SK-N-SH (cell line): Measurements from ENCODE around the gene NPAT. TPM values are rescaled to one million over a fixed set of nuclear protein-coding genes. Genes with fewer than 3 reads are reported as not detected.

Experiments used
- CTCF ChIA-PET: fragments of 300-600, 350-600 bp; formaldehyde crosslinking; extraction: SDS; loops from one replicate; lab custom pipeline; 2021; lab: Yijun Ruan, JAX
- POLR2A ChIA-PET: fragments of 350-600 bp; sonication (Branson Sonifier 250); formaldehyde crosslinking; extraction: SDS; loops from one replicate; lab custom pipeline; 2020; ENCODE audit warnings: antibody characterized with exemption, inconsistent platforms; lab: Yijun Ruan, JAX
- DNase-seq: peaks from one replicate; pipeline ENCODE4 v3.0.0; 2012
- H2AFZ ChIP-seq: fragments of 200-600 bp; sonication (generic); 2 replicates; pipeline ENCODE4 v1.8.1; 2016; ENCODE audit warnings: antibody characterized with exemption, mild to moderate bottlenecking, low read depth
- H3F3A ChIP-seq: fragments of 200-600 bp; sonication (generic); replicated peaks from 2 replicates; pipeline ENCODE3; 2016; ENCODE audit warnings: antibody characterized with exemption, mild to moderate bottlenecking; ENCODE audit not compliant: insufficient read depth
- H3K27ac ChIP-seq, 2 experiments: fragments of 200-500 bp in 1 of 2; fragments of 200-600 bp in 1 of 2; sonication (Bioruptor generic) in 1 of 2; sonication (generic), shearing (Covaris generic) in 1 of 2; 2 replicates each; pipeline versions ENCODE4 v1.5.1 to v1.6.1; 2014 to 2016; ENCODE audit warnings: low read depth in 2 of 2, inconsistent platforms in 1 of 2, low read length in 1 of 2, mild to moderate bottlenecking in 1 of 2, mixed read lengths in 1 of 2
- H3K27me3 ChIP-seq: fragments of 200-600 bp; sonication (generic), shearing (Covaris generic); 2 replicates; pipeline ENCODE4 v1.6.1; 2016; ENCODE audit warnings: mixed run types; ENCODE audit not compliant: insufficient read depth
- H3K36me3 ChIP-seq, 2 experiments: fragments of 200-500 bp in 1 of 2; fragments of 200-600 bp in 1 of 2; sonication (Bioruptor generic) in 1 of 2; sonication (generic) in 1 of 2; replicated peaks in 1 of 2; 2 replicates each; pipeline versions ENCODE3 to v1.5.1; 2014 to 2016; ENCODE audit warnings: low read length in 1 of 2, mild to moderate bottlenecking in 1 of 2; ENCODE audit not compliant: insufficient read depth in 2 of 2, control insufficient read depth in 1 of 2
- H3K4me1 ChIP-seq, 2 experiments: fragments of 200-500 bp in 1 of 2; fragments of 200-600 bp in 1 of 2; sonication (Bioruptor generic) in 1 of 2; sonication (generic), shearing (Covaris generic) in 1 of 2; 2 replicates each; pipeline versions ENCODE4 v1.5.1 to v1.6.1; 2014 to 2016; ENCODE audit warnings: low read depth in 1 of 2, low read length in 1 of 2, mixed run types in 1 of 2; ENCODE audit not compliant: insufficient read depth in 2 of 2, control insufficient read depth in 1 of 2
- H3K4me2 ChIP-seq: fragments of 200-600 bp; sonication (generic), shearing (Covaris generic); 2 replicates; pipeline ENCODE4 v1.6.1; 2017; ENCODE audit warnings: mixed run types
- H3K4me3 ChIP-seq, 2 experiments: fragments of 200-500 bp in 1 of 2; fragments of 200-600 bp in 1 of 2; sonication (Bioruptor generic) in 1 of 2; sonication (generic), shearing (Covaris generic) in 1 of 2; 2 replicates each; pipeline versions ENCODE4 v1.5.1 to v1.8.1; 2014 to 2016; ENCODE audit warnings: low read depth in 2 of 2, inconsistent platforms in 1 of 2, low read length in 1 of 2, mild to moderate bottlenecking in 1 of 2, mixed read lengths in 1 of 2, moderate library complexity in 1 of 2
- H3K79me2 ChIP-seq: fragments of 200-600 bp; sonication (generic); 2 replicates; pipeline ENCODE4 v1.8.1; 2017; ENCODE audit warnings: mild to moderate bottlenecking; ENCODE audit not compliant: insufficient read depth
- H3K9ac ChIP-seq: fragments of 200-600 bp; sonication (generic); 2 replicates; pipeline ENCODE4 v1.6.1; 2017; ENCODE audit warnings: mixed run types
- H3K9me2 ChIP-seq: fragments of 200-600 bp; sonication (generic); 2 replicates; pipeline ENCODE4 v1.6.1; 2017; ENCODE audit warnings: mixed run types
- H3K9me3 ChIP-seq: fragments of 200-600 bp; sonication (generic); 2 replicates; pipeline ENCODE4 v1.6.1; 2017; ENCODE audit warnings: mixed run types, mild to moderate bottlenecking, moderate library complexity
- H4K20me1 ChIP-seq: fragments of 200-600 bp; sonication (generic); 2 replicates; pipeline ENCODE4 v1.6.1; 2017; ENCODE audit warnings: mild to moderate bottlenecking, mixed run types; ENCODE audit not compliant: insufficient read depth
- CHD2 ChIP-seq: fragments of 150-350 bp; IDR thresholded peaks from 2 replicates; pipeline ENCODE4 v1.6.1; 2018; ENCODE audit warnings: low read length; ENCODE audit not compliant: partially characterized antibody
- ELF1 ChIP-seq: IDR thresholded peaks from 2 replicates; pipeline ENCODE4 v1.4.0; 2012
- EP300 ChIP-seq, 2 experiments: IDR thresholded peaks; 2 replicates each; pipeline versions ENCODE4 v1.4.0 to v1.6.1; 2012; ENCODE audit warnings: borderline replicate concordance in 1 of 2, low read depth in 1 of 2, low read length in 1 of 2
- FOXJ3 ChIP-seq: sonication (generic); formaldehyde crosslinking; IDR thresholded peaks from 2 replicates; pipeline ENCODE4 v1.5.1; 2020; ENCODE audit warnings: mild to moderate bottlenecking, missing genetic modification reagents
- JUND ChIP-seq: IDR thresholded peaks from 2 replicates; pipeline ENCODE4 v1.4.0; 2012
- MXI1 ChIP-seq: IDR thresholded peaks from 2 replicates; pipeline ENCODE4 v1.6.1; 2012; ENCODE audit warnings: mild to moderate bottlenecking, low read depth, low read length, improper control_type of control experiment
- RFX5 ChIP-seq: IDR thresholded peaks from 2 replicates; pipeline ENCODE4 v1.6.1; 2012; ENCODE audit warnings: mild to moderate bottlenecking, improper control_type of control experiment, low read length
- RXRA ChIP-seq: IDR thresholded peaks from 2 replicates; pipeline ENCODE4 v1.4.0; 2012; ENCODE audit warnings: low read depth, mild to moderate bottlenecking, borderline replicate concordance
- TAF1 ChIP-seq: IDR thresholded peaks from 2 replicates; pipeline ENCODE4 v1.6.1; 2012; ENCODE audit warnings: low read depth, mild to moderate bottlenecking, low read length, moderate library complexity, borderline replicate concordance
- YY1 ChIP-seq: IDR thresholded peaks from 2 replicates; pipeline ENCODE4 v1.4.0; 2012; ENCODE audit warnings: low read depth, mild to moderate bottlenecking
- WGBS: methylation state at CpG from one replicate; pipeline ENCODE4 v1.1.6; 2017; ENCODE audit warnings: low lambda C conversion rate; 5-methylcytosine and 5-hydroxymethylcytosine counted together
- polyA plus RNA-seq, 3 experiments: library from polyadenylated mRNA; depleted of rRNA; stranded (reverse); fragments of >200 nt; gene quantifications; 2 replicates each; pipeline ENCODE4 v1.2.3, GENCODE V29; 2012
- TF ChIP-seq, protein P1 (sequence below): IDR thresholded peaks from 2 replicates; pipeline ENCODE4; 2012
- TF ChIP-seq, protein P2 (sequence below): fragments of 150-350 bp; IDR thresholded peaks from 2 replicates; pipeline ENCODE4 v1.6.1; 2017; ENCODE audit warnings: antibody characterized with exemption, low read length, low read depth, borderline replicate concordance
- TF ChIP-seq, protein P3 (sequence below): fragments of 200-600 bp; sonication (generic); IDR thresholded peaks from 2 replicates; pipeline ENCODE4 v1.6.1; 2017; ENCODE audit warnings: antibody characterized with exemption, mild to moderate bottlenecking, moderate library complexity
- TF ChIP-seq, protein P4 (sequence below): IDR thresholded peaks from 2 replicates; pipeline ENCODE4 v1.6.1; 2012; ENCODE audit warnings: mild to moderate bottlenecking, low read depth, low read length, moderate library complexity
- TF ChIP-seq, protein P5 (sequence below): IDR thresholded peaks from 2 replicates; pipeline ENCODE4 v1.4.0; 2012; ENCODE audit warnings: low read depth

The NPAT gene
- polyA plus RNA-seq, 1 of the 3 experiments (the other 2 are of a cell fraction) = 2.1 TPM

DNA sequence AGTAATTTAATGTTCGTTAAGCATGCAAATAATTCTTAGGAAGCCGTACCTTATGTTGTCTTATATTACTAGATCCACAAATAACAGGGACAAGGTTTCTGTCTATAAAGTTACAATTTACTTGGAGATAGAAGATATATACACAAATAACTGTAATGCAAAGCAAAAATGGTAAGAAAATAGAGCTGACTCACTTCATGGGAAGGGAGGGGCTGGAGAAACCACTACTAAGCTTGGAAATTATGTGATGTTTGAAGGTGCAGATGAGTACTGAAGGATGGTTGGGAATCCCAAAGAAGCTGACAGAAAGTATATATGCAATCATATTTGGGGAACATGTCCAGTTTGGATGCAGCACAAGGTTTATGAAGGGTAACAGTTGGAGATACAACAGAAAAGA is 4.0 kb downstream of the NPAT start:
- Histone ChIP-seq H4K20me1 (no peaks in the 10 kb centered on the region), H3K36me3 (peaks cover 4 to 14% of the 10 kb centered on the region in 2 experiments), H3K9ac (no peak overlapping the region), H3K4me3 (no peak overlapping the region), H3F3A (peaks cover 8% of the 10 kb centered on the region), H3K9me3 (no peaks in the 10 kb centered on the region), H3K27ac (no peak overlapping the region), H3K4me1 (peaks cover 0 to 10% of the 10 kb centered on the region in 2 experiments; a peak in 3 of 4 replicates), H2AFZ (no peak overlapping the region), H3K9me2 (no peaks in the 10 kb centered on the region), H3K79me2 (peaks cover 83% of the 10 kb centered on the region), H3K4me2 (no peak overlapping the region), H3K27me3 (no peaks in the 10 kb centered on the region)
- ChIA-PET POLR2A (no interaction called here), CTCF (no interaction called here)
- TF ChIP-seq CHD2 (no peak), ELF1 (no peak), EP300 (IDR thresholded peaks at IDR 0.05; ENCODE audit: borderline replicate concordance in 1 of 2, low read depth in 1 of 2, low read length in 1 of 2) (no peak), RFX5 (no peak), MXI1 (no peak), RXRA (no peak), YY1 (no peak), FOXJ3 (no peak), JUND (no peak), TAF1 (no peak)
- TF ChIP-seq, protein P1, sequence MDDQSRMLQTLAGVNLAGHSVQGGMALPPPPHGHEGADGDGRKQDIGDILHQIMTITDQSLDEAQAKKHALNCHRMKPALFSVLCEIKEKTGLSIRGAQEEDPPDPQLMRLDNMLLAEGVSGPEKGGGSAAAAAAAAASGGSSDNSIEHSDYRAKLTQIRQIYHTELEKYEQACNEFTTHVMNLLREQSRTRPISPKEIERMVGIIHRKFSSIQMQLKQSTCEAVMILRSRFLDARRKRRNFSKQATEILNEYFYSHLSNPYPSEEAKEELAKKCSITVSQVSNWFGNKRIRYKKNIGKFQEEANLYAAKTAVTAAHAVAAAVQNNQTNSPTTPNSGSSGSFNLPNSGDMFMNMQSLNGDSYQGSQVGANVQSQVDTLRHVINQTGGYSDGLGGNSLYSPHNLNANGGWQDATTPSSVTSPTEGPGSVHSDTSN = no peak
- TF ChIP-seq, protein P2, sequence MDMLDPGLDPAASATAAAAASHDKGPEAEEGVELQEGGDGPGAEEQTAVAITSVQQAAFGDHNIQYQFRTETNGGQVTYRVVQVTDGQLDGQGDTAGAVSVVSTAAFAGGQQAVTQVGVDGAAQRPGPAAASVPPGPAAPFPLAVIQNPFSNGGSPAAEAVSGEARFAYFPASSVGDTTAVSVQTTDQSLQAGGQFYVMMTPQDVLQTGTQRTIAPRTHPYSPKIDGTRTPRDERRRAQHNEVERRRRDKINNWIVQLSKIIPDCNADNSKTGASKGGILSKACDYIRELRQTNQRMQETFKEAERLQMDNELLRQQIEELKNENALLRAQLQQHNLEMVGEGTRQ = no peak
- TF ChIP-seq, protein P3, sequence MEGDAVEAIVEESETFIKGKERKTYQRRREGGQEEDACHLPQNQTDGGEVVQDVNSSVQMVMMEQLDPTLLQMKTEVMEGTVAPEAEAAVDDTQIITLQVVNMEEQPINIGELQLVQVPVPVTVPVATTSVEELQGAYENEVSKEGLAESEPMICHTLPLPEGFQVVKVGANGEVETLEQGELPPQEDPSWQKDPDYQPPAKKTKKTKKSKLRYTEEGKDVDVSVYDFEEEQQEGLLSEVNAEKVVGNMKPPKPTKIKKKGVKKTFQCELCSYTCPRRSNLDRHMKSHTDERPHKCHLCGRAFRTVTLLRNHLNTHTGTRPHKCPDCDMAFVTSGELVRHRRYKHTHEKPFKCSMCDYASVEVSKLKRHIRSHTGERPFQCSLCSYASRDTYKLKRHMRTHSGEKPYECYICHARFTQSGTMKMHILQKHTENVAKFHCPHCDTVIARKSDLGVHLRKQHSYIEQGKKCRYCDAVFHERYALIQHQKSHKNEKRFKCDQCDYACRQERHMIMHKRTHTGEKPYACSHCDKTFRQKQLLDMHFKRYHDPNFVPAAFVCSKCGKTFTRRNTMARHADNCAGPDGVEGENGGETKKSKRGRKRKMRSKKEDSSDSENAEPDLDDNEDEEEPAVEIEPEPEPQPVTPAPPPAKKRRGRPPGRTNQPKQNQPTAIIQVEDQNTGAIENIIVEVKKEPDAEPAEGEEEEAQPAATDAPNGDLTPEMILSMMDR = no peak
- TF ChIP-seq, protein P4, sequence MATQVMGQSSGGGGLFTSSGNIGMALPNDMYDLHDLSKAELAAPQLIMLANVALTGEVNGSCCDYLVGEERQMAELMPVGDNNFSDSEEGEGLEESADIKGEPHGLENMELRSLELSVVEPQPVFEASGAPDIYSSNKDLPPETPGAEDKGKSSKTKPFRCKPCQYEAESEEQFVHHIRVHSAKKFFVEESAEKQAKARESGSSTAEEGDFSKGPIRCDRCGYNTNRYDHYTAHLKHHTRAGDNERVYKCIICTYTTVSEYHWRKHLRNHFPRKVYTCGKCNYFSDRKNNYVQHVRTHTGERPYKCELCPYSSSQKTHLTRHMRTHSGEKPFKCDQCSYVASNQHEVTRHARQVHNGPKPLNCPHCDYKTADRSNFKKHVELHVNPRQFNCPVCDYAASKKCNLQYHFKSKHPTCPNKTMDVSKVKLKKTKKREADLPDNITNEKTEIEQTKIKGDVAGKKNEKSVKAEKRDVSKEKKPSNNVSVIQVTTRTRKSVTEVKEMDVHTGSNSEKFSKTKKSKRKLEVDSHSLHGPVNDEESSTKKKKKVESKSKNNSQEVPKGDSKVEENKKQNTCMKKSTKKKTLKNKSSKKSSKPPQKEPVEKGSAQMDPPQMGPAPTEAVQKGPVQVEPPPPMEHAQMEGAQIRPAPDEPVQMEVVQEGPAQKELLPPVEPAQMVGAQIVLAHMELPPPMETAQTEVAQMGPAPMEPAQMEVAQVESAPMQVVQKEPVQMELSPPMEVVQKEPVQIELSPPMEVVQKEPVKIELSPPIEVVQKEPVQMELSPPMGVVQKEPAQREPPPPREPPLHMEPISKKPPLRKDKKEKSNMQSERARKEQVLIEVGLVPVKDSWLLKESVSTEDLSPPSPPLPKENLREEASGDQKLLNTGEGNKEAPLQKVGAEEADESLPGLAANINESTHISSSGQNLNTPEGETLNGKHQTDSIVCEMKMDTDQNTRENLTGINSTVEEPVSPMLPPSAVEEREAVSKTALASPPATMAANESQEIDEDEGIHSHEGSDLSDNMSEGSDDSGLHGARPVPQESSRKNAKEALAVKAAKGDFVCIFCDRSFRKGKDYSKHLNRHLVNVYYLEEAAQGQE = no peak
- TF ChIP-seq, protein P5, sequence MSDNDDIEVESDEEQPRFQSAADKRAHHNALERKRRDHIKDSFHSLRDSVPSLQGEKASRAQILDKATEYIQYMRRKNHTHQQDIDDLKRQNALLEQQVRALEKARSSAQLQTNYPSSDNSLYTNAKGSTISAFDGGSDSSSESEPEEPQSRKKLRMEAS = no peak
- no peak for DNase-seq
- 69% methylated on average over 2 of the region's 2 CpGs for WGBS
